Stimulated activated CD8-positive, alpha-beta memory T cell treated with anti-CD3 and anti-CD28 coated beads, Interleukin-12 subunit alpha, Interleukin-12 subunit beta, amount 100 ng/mL, for 24 hours (primary cell): Measurements from ENCODE around the gene ANKRD33.

ENCODE experiments used
- DNase-seq: peaks from one replicate; pipeline ENCODE4 v3.0.0-alpha.2; 2020; ENCODE audit errors: extremely low read depth

The ANKRD33 gene

DNA sequence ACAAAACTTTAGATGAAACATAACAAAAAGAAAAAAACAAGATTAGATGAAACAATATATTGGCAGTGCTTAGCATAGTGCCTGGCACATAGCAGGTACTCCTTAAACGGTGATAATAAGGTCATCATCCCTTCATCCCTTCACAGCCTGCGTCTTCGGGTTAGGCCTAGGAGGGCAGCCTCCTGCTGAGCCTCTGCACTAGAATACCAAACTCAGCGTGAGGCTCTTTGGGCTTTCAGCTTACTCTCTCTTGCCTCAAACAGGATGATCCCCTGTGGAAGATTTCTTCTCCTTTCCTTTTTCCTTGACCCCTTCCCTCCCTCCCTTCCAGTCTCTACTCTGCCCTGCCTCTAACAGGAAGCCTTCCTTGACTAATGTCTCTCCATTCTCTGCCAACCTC lies 25.0 kb upstream of the ANKRD33 start:
- DNase-seq: no peak

DNA sequence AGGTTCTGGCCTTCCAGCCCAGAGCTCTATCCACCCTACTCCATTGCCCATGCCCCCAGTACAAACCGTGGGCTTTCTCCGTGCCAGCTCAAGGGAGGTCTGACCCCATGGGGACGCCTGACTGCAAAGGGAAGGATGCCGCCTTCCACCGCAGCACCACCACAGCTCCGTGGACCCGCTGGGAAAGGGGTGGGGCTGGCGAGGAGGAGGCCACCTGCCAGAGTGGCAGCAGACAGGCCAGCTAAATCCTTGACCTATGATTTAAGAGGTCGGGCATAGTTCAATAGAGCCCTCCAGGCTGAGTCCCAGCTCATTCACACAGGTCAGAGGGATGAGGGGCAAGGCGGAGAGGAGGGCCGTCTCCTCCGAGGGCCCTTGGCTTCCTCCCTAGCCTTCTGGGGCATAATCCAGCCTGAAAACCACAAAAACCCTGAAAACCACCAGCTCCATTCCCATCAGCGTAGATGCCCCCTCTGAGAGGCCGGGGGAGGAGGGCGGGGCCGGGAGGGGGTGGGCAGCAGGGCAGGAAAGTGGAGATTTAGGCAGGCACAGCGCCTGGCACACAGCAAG lies 24.5 kb upstream of the ANKRD33 start:
- no peak for DNase-seq

DNA sequence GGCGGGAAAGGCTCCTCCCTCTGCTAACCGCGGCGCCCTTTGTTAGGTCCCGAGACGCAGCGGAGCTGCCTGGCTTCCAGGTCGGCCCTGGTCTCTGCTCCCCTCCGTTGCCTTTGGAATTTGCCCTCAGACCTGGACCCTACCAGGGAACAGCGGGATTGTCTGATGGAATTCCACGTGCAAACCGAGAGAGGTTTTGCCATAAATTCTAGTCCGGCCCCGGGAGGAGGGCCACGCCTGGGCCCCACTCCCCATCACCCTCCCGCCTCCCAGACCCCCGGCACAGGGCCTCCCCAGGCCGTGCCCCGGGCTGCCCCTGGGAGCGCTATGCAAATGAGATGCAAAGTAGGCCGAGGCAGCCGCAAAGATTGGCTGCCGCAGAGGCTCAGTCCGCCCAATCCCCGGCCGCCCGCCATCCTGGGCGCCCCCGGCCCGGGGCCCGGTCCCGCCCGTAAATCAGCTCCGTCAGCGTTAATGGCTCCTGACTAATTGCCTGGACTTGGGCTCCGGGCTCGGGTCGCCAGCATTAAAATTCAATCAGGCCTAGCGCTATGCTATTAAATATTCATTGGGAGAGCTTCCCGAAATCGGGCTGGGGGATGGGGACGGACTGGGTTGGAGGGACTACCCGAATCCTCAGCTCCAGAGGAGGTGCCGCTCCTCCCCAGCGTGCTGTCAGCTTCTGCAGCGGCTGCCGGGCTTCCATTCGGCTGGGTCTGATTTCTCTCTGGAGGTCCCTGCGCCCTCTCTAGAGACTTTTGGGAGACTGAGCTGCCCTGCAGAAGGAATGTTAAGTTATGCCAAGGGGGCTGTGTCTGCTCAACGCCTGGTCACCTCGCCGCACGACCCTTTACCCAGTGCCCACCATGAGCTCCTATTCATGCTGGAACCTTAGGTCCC lies 23.7 kb upstream of the ANKRD33 start:
- DNase-seq: no peak

DNA sequence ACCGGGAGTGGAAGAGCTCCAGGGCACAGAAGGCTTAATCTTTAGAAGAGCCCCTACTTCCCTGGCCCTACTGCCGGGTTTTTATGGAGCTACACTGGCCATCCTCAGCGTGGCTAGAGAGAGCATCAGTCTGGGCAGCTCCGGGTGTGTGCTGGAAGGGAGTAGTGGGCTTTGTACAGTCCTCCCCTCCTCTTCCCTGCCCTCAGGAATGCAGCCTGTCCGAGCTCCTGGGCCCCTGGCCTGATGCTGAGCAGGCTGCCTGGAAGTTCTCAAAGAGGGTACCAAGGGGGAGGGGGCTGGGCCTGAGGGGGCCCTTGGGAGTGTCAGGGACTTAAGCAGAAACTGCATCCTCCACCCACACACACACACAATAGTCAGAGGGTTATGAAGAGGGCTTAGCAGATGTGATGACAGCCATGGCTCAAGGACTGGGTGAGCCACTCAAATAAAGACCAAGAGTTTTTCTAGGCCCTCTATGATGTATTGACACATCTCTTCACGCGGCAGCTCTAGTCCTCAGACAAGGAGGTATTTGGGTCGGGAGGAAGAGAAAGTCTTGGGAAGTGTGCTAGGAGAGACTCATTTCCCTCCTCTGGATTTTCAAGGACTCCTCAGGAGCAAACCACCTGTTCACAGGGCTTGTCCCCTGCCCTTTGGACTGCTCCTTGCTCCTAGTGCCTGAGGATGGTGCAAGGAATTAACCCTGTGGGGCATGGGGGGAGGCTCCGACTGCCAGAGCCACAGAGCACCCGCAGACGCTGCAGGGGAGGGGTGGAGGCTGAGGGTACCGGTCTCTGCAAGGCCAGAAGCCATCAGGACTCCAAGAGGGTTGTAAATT lies 22.9 kb upstream of the ANKRD33 start:
- no peak for DNase-seq

DNA sequence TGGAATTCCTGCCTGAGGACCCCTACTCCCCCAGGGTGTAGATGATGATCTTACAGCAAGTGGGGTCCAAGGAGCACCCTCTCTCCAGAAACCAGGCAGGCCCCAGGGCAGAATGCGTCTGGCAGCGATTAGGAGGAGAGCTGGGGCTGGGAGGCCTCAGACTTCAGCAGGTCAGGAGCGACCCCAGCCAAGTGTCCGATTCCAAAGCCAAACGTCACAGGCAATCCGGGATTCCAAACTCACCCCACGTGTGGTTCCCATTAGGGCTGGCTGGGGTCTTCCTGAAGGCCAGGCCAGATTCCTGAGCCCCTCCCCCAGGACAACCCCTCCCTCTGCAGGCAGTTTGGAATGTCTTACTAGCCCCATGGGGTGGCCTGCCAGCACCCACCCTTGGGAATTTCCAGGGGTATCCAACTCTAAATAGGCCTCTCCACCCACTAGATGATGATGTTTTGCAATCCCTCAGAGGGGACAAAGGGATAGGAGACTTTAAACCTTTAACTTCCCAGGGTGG lies 22.1 kb upstream of the ANKRD33 start:
- no peak for DNase-seq

DNA sequence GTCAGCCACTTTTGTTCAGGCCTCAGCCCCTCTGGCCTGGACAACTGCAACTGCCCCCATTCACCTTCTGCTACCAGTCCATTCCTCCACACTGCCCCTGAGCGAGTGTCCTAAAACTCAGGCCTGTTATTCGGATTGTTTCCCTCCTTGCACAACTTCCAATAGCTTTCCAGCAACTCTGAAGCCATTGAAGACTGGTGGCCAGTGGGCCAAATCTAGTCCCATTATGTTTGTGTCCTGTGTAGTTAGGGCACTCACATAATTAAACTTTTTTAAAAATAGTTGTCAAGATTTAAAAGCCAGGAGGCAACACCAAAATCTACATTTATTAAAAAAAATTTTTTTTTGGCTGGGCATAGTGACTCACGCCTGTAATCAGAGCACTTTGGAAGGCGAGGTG lies 21.6 kb upstream of the ANKRD33 start:
- no peak for DNase-seq

DNA sequence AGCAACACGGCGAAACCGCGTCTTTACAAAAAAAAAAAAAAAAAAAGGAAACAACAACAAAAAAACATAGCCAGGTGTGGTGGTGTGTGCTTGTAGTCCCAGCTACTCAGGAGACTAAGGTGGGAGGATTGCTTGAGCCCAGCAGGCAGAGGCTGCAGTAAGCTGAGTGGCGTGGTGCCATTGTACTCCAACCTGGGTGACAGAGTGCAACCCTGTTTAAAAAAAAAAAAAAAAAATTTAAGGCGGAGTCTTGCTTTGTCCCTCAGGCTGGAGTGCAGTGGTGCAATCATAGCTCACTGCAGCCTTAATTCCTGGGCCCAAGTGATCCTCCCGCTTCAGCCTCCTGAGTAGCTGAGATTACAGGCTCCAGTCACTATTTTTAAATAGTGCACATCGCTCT lies 21.1 kb upstream of the ANKRD33 start:
- DNase-seq: no peak

DNA sequence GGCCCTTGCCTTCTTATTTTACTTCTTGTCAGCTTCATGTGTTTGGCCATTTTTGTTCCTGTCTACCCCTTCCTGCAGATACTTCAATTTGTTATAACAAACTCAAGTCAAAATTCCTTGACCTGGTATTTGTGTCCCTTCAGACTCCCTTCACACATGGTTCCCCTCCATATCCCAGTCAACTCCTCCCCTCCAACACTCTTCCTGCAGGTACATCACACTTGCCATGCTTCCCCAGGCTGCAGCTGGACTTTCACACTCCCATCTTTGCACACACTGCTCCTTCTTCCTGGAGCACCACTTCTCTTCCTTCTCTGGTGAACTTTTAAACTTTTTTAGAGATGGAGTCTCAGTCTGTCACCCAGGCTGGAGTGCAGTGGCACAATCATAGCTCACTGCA lies 20.5 kb upstream of the ANKRD33 start:
- no peak for DNase-seq

DNA sequence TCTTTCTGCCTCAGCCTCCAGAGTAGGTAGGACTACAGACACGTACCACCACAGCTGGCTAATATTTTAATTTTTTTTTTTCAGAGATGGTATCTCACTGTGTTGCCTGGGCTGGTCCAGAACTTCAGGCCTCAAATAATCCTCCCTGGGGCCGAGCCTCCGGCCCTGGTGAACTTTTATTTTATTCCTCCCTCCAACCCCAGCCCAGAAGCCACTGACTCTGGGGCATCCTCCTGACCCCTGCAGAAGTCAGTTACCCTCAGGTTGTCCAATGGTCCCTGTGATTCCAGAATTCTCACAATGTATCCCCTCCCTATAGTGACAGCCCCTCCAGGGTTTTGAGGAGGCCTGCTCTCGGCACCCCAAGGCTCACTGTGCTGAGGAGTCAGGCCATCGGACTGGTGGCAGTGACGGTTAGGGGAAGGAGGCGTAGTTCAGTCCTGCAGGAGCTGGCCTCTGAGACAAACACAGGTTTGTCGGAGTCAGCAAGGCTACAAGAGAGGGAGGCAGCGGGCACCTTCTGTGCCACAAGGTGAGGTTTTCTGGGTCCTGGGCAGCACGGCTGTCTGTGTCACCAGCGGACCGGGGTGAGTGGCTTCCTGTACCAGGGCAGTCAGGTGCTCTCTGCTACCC lies 20.0 kb upstream of the ANKRD33 start:
- DNase-seq: no peak

DNA sequence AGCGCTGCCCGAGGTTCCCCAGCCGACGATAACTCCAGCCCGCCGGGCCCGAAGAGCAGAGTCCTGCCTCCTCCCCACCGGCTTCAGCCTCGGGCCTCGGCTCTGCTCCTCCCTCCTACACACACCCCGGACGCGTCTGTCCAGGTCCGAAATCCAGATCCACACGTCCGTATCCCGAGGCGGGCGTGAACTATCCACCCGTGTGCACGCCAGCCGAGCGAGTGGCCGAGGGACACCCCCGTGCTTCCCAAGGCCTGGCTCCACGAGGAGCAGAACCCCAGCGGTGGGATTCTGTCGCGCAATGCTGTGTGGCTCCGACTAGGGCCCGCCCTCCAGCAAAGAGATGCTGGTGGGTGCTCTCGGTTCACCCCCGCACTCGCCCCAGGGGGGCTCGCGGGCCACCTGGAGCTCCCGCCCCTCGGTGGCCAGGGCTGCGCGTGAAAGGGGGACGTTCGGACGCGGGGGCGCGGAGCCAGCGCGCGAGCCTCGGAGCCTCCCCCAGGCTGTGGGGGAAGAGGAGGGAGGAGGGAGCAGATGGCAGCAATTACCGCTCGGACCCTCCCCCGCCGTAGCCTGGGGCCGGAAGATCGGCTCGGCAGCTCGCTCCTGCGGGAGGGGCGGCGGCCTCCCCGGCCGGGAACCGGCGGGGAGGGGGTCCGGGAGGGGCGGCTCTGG lies 18.9 kb upstream of the ANKRD33 start:
- DNase-seq: no peak

DNA sequence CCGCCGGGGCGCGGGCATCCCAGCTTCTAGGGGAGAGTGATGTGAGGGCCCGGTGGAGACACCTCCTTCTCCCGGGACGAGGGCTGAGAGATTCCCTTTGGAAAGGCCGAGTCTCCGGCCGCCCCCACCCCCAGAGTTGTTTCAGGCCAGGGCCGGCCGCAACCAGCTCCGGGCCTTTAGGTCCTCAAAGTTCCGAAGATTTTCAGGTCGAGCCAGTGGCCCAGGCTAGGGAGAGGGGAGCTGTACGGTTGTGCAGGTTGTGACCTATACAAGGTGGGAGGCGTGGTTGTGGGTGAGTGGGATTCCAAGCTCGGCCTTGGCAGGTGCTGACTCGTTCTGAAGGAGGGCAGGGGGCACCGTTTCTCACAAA lies 18.4 kb upstream of the ANKRD33 start:
- no peak for DNase-seq

DNA sequence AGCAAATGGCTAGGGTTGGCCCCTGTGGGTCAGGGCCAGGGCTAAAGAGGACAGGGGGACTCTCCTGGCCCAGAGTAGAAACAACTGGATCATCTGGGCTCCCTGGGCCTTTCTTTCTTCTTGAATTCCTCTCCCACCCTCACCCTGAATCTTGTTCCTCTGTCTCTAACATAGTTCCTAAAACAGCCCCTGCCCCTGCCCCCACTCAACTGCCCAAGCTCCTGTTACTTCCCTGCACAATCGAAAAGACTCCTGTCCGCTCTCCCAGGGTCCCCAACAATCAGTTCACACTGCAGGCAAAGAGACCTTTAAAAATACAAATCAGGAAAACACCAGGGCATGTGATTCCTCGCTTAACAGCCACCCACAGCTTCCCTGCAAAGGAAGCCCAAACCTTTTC lies 18.0 kb upstream of the ANKRD33 start:
- DNase-seq: no peak

DNA sequence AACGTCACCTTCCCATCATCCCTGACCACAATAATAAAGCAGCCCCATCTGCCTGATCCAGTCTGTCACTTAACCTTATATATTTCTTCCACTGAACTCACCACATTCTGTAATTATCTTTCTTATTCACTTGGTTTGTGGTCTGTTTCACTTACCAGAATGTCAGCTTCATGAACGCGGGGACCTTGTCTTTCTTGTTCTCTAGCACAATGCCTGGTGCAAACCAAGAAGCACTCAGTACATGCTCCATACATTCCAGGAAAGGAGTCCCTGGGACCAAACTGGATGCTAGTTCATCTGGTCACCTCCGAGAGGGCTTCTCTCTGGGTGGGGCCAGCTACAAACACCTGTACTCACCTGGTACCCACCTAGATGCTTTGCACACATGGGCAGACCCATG lies 17.4 kb upstream of the ANKRD33 start:
- no peak for DNase-seq

DNA sequence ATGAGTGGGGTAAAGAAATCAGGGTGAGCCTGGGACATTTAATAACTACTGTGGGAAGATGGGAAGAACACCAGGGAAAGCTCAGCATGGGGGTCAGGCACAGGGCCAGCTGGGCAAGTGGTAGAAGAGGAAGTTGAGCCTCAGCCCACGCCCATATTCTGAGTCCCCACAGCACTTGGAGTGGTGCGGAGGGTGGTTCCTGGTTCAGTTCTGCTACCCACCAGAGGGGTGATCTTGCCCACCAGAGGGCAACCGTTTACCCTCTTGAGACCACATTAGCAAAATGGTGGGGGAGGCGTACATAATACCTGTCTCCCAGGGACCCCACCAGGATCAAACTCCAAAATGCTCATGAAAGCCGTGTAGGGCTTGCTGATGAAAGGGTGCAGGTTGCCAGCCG lies 16.8 kb upstream of the ANKRD33 start:
- no peak for DNase-seq

DNA sequence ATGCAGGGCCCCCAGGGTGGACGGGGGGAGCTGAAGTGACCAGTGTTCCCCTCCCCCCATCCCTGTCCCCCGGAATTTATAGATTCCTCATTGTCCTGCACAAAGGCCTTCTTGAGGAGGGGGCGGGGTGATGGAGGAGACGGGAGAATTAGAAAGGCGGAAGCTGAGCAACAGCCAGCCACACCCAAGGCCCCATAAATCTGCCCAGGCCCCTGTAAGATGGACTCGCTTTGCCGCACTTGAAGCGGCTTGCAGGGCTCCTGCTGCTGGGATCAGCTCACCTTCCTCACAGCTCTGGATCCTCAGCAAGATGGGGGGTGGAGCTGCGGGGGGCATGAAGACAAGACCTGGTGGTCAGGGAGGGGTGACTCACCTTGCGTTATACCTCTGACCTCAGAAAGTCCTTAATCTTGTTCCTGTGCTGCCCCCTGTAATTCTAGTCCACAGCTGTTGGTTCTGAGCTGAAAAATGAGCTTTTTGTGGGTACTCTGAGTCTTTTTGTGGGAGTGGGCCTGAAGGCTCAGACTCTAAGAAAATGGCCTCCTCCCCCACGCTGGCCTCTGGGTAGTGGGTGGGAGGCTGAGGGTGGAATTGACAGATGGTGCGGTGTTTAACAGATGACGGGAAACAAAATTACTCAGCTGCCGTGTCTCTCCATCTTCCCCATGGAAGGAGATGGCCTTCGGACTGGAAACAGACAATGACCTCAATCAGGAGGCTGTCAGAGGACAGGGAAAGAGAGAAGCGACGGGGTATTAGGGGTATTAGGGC lies 15.8 kb upstream of the ANKRD33 start:
- no peak for DNase-seq

DNA sequence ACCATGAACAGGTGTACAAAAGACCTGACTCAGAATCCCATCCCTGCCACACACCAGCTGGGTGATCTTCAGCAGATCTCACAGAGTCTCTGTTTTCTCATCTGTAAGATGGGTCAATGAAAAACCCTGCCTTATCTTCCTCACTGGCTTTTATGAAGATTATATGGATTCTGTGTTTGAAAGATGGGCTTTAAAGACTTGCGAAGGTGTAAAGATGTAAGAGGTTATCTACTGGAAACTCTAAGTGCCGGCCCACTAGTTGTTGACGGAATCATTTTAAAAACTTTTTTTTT lies 15.3 kb upstream of the ANKRD33 start:
- DNase-seq: no peak

DNA sequence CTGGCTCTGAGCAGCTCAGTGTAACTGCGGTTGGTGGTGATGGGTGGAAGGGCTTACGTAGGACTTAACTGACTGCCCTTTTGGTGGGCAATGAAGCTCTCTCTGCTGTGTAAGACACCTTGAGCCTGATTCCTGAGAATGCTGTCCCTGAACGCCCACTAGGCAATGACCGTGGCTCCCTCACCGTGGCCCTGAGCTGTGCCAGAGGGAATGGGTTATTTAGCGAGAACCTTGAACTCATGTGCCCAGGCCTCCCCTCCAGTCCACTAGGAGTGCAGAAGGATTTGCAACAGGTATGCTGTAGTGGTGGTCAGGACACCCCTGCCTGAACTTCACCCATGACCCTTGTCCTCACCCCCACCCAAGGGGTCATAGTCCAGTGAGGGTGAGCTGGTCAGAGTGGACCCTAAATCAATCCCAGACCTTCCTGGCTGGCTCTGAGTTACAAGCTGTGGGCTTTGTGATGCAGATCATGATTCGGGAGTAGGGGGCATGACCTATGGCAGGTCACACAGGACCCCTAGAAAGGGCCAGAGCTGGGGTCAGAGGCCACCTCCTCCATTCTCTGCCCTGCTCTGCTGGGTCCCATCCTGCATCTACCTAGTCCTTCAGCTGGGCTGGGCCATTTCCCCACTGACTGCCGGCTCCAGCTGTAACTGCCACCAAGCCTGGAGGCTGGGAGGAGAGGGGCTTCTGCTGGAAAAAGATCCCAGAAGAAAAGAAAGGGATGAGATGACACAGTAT lies 14.5 kb upstream of the ANKRD33 start:
- no peak for DNase-seq

DNA sequence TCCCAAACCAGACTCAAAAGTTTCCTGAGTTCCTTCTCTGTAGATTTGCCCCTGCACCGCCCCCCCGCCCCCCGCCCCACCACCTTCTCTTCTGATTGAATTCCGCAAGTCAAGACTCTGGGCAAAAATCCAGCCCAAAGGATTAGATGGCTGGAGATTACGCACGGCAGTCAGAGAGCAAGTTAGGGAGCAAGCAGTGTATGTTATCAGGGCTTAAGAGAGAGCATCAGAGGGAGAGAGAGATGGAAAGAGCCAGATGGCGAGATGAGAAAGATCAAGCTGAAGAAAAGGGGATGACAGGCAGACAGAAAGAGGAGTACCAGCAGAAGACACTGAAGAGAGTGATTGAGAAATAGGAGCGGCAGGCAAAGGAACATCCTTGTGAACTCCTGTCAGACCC lies 13.9 kb upstream of the ANKRD33 start:
- no peak for DNase-seq

DNA sequence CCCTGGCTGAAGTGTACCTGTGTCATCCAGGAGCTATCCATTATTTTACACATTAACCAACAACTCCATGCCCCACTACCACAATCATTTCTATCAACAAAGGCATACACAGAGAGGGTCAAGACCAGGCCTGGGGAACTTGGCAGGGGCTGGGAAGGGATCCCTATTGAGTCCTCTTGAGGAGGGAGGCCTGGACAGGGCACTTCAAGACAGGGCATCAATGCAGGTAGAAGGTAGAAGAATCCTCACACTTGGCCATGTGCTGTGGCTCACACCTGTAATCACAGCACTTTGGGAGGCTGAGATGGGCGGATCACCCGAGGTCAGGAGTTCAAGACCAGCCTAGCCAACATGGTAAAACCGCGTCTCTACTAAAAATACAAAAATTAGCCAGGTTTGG lies 13.4 kb upstream of the ANKRD33 start:
- no peak for DNase-seq

DNA sequence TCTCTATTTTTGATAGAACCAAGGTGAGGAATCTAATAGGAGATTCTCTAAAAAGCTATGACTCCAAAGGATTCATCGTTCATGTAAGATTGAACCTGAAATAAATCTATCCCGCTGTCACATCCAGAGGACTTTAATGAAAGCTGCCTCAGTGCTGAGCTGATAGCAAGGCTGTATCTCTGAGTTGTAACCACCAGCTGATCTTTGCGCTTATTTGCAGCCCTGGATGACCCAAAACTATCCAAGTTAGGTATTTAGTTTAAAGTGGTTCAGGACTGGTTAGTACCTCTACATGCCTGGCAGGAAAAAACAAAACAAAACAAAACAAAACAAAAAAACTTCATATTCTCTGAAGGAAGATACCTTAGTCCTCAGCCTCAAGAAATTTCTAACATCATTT lies 8.8 kb upstream of the ANKRD33 start:
- DNase-seq: no peak
